Bronchial epithelial cell (primary cell): Measurements from ENCODE around the gene RLIM. TPM values are rescaled to one million over a fixed set of nuclear protein-coding genes. Genes with fewer than 3 reads are reported as not detected.
"Not testable (repeated sequence)": the region's sequence is repeated elsewhere in the genome, so short reads cannot be mapped to it uniquely, and the experiment has no call there.

Source experiments
- DNase-seq: peaks from one replicate; pipeline ENCODE4 v3.0.0-alpha.2; 2010; ENCODE audit warnings: low read depth
- FAIRE-seq: peaks from 2 replicates; lab custom pipeline; 2011; peaks lifted over from hg19 to GRCh38; lab: Jason Lieb, UNC
- H3K27me3 ChIP-seq: 2 replicates; pipeline ENCODE4 v1.5.1; 2011; ENCODE audit warnings: low read length; ENCODE audit not compliant: control insufficient read depth, insufficient read depth
- H3K36me3 ChIP-seq: 2 replicates; pipeline ENCODE4 v1.5.1; 2011; ENCODE audit warnings: low read length; ENCODE audit not compliant: control insufficient read depth, insufficient read depth
- H3K4me3 ChIP-seq: 2 replicates; pipeline ENCODE4 v1.5.1; 2011; ENCODE audit warnings: mild to moderate bottlenecking, low read depth, low read length, control low read depth
- total RNA-seq: library from RNA; depleted of rRNA; stranded (reverse); fragments of >200 nt; gene quantifications from 2 replicates; pipeline ENCODE4 v1.2.1, GENCODE V29; 2014
- TF ChIP-seq, protein P1 (sequence below): IDR thresholded peaks from 2 replicates; pipeline ENCODE4 v1.5.1; 2011; ENCODE audit warnings: mild to moderate bottlenecking, moderate library complexity, low read length, control low read depth, inconsistent platforms; ENCODE audit not compliant: insufficient read depth, severe bottlenecking

The RLIM gene, protein sequence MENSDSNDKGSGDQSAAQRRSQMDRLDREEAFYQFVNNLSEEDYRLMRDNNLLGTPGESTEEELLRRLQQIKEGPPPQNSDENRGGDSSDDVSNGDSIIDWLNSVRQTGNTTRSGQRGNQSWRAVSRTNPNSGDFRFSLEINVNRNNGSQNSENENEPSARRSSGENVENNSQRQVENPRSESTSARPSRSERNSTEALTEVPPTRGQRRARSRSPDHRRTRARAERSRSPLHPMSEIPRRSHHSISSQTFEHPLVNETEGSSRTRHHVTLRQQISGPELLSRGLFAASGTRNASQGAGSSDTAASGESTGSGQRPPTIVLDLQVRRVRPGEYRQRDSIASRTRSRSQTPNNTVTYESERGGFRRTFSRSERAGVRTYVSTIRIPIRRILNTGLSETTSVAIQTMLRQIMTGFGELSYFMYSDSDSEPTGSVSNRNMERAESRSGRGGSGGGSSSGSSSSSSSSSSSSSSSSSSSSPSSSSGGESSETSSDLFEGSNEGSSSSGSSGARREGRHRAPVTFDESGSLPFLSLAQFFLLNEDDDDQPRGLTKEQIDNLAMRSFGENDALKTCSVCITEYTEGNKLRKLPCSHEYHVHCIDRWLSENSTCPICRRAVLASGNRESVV
- 49.8 and 55.8 TPM in 2 replicates for total RNA-seq

DNA sequence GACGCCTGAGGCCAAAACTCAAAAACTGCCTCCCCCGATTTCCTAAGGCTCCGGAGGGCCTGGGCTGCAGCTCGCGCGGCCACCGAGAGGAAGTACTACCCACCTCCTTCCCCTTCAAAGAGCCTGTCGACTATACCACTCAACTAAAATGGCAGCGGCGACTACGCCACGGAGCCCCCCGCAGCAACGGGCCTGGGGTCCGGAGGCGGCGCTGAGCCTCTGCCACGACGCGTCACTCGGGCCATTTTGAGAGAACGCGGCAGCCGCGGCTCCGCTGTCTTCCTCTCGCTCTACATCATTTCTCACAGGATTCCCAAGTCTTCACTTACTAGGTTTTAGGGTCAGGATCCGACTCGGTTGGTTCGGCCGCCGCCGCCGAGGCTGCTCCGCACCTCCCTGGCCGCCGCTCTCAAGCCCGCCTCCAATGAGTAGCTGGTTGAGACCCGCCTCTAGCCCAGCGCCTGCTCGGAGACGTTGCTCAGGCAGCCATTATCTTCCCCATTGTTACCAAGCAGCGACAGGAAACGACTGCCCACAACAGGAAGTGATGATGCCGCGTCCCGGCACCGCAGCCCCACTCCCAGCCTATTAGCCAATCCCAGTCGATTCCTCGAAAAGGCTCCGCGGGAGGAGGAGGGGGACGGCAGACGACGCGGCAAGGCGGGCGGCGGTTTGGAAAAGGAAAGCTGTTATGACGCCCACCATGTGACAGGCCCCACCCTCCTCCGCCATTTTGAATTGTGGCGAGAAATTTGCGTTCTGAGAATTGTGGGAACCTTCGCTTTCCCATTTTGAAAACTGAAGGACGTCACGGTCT is at the start of gene RLIM:
RLIM (minus strand) TSS at position 532 of the 817 bp plus-strand sequence. CDS start 18,647 bp downstream, outside the sequence.
- Histone ChIP-seq H3K4me3 (peak within 1 kb of the TSS; percentile 83), H3K36me3 (no peaks in the 10 kb centered on the region), H3K27me3 (no peaks in the 10 kb centered on the region)
- TF ChIP-seq, protein P1, sequence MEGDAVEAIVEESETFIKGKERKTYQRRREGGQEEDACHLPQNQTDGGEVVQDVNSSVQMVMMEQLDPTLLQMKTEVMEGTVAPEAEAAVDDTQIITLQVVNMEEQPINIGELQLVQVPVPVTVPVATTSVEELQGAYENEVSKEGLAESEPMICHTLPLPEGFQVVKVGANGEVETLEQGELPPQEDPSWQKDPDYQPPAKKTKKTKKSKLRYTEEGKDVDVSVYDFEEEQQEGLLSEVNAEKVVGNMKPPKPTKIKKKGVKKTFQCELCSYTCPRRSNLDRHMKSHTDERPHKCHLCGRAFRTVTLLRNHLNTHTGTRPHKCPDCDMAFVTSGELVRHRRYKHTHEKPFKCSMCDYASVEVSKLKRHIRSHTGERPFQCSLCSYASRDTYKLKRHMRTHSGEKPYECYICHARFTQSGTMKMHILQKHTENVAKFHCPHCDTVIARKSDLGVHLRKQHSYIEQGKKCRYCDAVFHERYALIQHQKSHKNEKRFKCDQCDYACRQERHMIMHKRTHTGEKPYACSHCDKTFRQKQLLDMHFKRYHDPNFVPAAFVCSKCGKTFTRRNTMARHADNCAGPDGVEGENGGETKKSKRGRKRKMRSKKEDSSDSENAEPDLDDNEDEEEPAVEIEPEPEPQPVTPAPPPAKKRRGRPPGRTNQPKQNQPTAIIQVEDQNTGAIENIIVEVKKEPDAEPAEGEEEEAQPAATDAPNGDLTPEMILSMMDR: no peak
- FAIRE-seq: no peak
- DNase-seq: peak; percentile 88

DNA sequence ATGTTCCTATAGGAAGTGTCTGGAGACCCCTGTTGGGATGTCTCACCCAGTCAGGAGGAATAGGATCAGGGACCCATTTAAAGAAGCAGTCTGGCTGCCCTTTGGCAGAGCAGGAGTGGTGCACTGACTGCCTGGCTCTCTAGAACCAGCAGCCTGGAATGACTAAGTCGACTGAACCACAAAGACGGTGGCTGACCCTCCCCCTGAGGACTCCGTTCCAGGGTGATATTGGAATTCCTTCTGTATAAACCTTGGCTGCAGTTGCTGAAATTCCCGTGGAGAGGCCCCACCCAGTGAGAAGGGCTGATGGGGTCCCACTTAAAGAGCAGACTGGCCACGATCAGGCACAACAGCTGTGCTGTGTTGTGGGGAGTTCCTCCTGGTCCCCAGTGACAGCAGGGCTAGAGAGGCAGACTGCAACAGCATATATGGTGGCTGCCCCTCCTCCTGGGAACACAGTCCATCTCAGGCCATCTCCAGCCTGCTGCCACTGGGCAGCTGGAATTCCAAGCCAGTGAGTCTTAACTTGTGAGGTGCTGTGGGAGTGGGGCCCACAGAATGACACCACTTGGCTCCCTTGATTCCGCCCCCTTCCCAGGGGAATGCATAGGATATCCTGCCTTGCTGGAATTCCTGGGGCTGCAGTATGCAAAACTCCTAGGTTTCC is 41.8 kb upstream of the RLIM start:
- H3K4me3 ChIP-seq: no peak overlapping the region
- no peak for DNase-seq
- H3K27me3 ChIP-seq: no peaks in the 10 kb centered on the region
- no peak for FAIRE-seq
- no peaks in the 10 kb centered on the region for H3K36me3 ChIP-seq
- TF ChIP-seq, protein P1: no peak

DNA sequence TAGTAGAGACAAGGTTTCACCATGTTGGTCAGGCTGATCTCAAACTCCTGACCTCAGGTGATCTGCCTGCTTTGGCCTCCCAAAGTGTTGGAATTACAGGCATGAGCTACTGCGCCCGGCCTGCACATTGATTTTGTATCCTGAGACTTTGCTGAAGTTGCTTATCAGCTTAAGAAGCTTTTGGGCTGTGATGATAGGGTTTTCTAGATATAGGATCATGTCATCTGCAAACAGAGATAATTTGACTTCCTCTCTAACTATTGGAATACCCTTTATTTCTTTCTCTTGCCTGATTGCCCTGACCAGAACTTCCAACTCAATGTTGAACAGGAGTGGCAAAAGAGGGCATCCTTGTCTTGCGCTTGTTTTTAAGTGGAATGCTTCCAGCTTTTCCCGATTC is 40.5 kb upstream of the RLIM start:
- DNase-seq, FAIRE-seq, H3K36me3 ChIP-seq, H3K27me3 ChIP-seq, H3K4me3 ChIP-seq: not testable (repeated sequence)

DNA sequence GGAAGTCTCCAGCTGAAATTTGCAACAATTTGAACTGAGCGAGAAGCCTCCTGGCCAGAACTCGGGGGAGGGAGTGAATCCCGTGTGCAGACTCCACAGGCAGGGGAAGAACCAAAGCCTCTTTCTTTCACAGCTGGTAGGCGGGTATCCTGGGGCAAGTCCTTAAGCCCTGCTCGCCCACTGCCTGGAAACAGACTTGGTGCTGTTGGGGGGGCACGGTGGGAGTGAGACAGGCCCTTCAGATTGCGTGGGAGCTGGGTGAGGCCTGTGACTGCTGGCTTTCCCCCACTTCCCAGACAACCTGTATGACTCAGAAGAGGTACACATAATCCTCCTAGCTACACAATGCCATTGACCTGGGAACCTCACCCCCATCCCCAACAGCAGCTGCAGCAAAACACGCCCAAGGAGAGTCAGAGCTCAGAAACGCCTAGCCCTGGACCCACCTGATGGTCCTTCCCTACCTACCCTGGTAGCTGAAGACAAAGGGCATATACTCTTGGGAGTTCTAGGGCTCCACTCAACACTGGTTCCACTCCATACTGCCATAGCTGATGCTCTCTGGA is 22.4 kb upstream of the RLIM start:
- no peak for FAIRE-seq

DNA sequence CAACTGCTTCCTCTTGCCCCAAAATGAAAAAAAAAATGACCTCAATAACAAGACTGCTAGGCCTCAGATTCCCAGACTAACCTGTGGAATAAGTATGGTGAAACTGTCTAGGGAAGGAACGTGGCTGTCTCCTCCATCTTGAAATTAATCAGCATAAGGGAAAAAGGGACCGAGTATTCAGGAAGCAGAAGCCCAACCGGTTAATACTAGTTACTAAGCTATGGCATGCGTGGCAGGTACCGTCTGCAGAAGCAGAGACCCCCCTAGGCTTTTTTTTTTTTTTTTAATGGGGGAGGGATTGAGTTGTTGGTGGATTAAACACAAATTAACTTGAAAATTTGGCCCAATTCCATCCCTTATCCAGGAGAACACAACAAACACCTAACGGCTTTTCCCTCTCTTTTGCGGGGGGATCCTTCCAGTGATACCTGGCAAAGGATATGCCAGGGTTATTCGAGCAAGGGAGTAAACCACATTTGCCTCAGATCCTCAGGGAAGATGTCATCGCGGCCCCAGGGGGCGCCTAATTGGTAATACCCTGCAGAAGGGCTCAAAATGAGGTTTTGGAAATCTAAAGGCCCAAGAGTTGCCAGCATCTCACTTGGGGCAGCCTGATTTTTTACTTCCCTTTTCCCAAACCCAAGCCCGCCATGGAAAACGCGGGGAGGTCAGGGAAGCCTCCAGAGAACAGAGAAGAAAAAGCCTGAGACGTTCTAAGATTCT is 893 bp downstream of the RLIM start:
- FAIRE-seq (no peak), DNase-seq (peak; percentile 33)
- no peaks in the 10 kb centered on the region for H3K27me3 ChIP-seq
- no peaks in the 10 kb centered on the region for H3K36me3 ChIP-seq
- TF ChIP-seq, protein P1: peak; percentile 7
- peak overlapping the region; percentile 83 for H3K4me3 ChIP-seq

More for the DNA sequence above, 22.4 kb upstream of the RLIM start:
- Histone ChIP-seq H3K27me3 (no peaks in the 10 kb centered on the region), H3K4me3 (no peak overlapping the region), H3K36me3 (no peaks in the 10 kb centered on the region)
- DNase-seq: peak; percentile 12
- TF ChIP-seq, protein P1: no peak
